ENCODE data around the gene ATP8B1.

DNA sequence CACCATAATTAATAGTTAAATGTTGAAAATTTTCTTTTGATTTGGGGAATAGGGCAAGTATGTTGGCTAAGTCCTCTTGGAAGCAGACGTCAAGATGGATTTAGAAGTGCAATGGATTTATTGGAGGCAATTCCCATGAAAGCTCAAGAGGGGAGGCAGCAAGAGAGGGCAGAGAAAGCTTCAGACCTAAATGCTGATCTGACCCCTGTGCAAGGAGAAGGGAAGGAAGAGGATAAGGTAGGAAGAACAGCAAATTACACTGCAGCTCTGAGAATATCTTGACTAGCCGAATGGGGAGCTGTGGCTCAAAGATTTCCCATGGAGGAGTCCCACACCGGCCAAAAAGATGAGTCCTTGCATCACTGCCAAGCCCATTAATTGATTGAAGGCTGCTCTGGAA, 46.9 kb upstream of the ATP8B1 start:
- TF ChIP-seq POLR2AphosphoS5 (IDR thresholded peaks at IDR 0.05; ENCODE audit: insufficient read depth, low read depth, low read length) (no peak), MYC (IDR thresholded peaks at IDR 0.05; ENCODE audit: low read depth, low read length) (no peak), JUN (IDR thresholded peaks at IDR 0.05; ENCODE audit: borderline replicate concordance, insufficient read depth, insufficient read length, low read depth) (no peak), POLR2A (IDR thresholded peaks at IDR 0.05; ENCODE audit: low read depth, low read length) (no peak)
- TF ChIP-seq, protein P1, sequence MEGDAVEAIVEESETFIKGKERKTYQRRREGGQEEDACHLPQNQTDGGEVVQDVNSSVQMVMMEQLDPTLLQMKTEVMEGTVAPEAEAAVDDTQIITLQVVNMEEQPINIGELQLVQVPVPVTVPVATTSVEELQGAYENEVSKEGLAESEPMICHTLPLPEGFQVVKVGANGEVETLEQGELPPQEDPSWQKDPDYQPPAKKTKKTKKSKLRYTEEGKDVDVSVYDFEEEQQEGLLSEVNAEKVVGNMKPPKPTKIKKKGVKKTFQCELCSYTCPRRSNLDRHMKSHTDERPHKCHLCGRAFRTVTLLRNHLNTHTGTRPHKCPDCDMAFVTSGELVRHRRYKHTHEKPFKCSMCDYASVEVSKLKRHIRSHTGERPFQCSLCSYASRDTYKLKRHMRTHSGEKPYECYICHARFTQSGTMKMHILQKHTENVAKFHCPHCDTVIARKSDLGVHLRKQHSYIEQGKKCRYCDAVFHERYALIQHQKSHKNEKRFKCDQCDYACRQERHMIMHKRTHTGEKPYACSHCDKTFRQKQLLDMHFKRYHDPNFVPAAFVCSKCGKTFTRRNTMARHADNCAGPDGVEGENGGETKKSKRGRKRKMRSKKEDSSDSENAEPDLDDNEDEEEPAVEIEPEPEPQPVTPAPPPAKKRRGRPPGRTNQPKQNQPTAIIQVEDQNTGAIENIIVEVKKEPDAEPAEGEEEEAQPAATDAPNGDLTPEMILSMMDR (IDR thresholded peaks at IDR 0.05; ENCODE audit: extremely low read depth in 1 of 2, insufficient read depth in 1 of 2, low read depth in 1 of 2, low read length in 2 of 2) = no peak

Measured in endothelial cell of umbilical vein (primary cell).